K562 (cell line): ENCODE measurements around the gene L3HYPDH. TPM values are rescaled to one million over a fixed set of nuclear protein-coding genes. Genes with fewer than 3 reads are reported as not detected.

Experiments
- BCL6 ChIP-seq: fragments of 250-450 bp; sonication (Bioruptor Pico); IDR thresholded peaks from 2 replicates; pipeline ENCODE4 v1.4.0; 2020
- FOSL1 ChIP-seq: fragments of 200-800 bp; sonication (Bioruptor generic); conservative IDR thresholded peaks from 2 replicates; pipeline ENCODE4 v1.6.1; 2016; ENCODE audit warnings: missing genetic modification characterization, missing compliant biosample characterization
- HMG20A ChIP-seq: fragments of 450-650 bp; formaldehyde crosslinking; conservative IDR thresholded peaks from 2 replicates; pipeline ENCODE4 v1.4.0; 2020; ENCODE audit warnings: mild to moderate bottlenecking, mixed read lengths
- IRF2 ChIP-seq: sonication (generic); formaldehyde crosslinking; IDR thresholded peaks from 2 replicates; pipeline ENCODE4 v1.8.1; 2022; ENCODE audit warnings: mild to moderate bottlenecking, missing genetic modification reagents
- MBD2 ChIP-seq: sonication (generic); IDR thresholded peaks from 2 replicates; pipeline ENCODE4 v1.6.1; 2016; ENCODE audit warnings: low read depth, borderline replicate concordance
- MEF2A ChIP-seq: IDR thresholded peaks from 2 replicates; pipeline ENCODE4 v1.6.1; 2011; ENCODE audit warnings: low read depth, mild to moderate bottlenecking, low read length, moderate library complexity; ENCODE audit not compliant: control insufficient read depth
- NR2C1 ChIP-seq, 2 experiments: fragments of 450-650 bp; IDR thresholded peaks; 2 replicates each; pipeline ENCODE4 v1.6.1; 2017; ENCODE audit warnings: mild to moderate bottlenecking in 2 of 2, antibody characterized with exemption in 1 of 2, inconsistent platforms in 1 of 2, missing compliant biosample characterization in 1 of 2, missing genetic modification characterization in 1 of 2
- RBM25 ChIP-seq: fragments of 200-400 bp; formaldehyde crosslinking; IDR thresholded peaks from 2 replicates; pipeline ENCODE4 v1.6.1; 2018; ENCODE audit warnings: low read length, low read depth, moderate library complexity; ENCODE audit not compliant: severe bottlenecking
- TAF9B ChIP-seq: fragments of 450-650 bp; IDR thresholded peaks from 2 replicates; pipeline ENCODE4 v1.6.1; 2018; ENCODE audit warnings: mild to moderate bottlenecking; ENCODE audit not compliant: partially characterized antibody
- ZC3H4 ChIP-seq: sonication (generic); formaldehyde crosslinking; IDR thresholded peaks from 2 replicates; pipeline ENCODE4 v1.9.0; 2021; ENCODE audit warnings: missing genetic modification reagents, borderline replicate concordance
- ZKSCAN8 ChIP-seq: fragments of 200-800 bp; sonication (Bioruptor generic); IDR thresholded peaks from 2 replicates; pipeline ENCODE4 v1.6.1; 2016; ENCODE audit warnings: missing genetic modification characterization, missing compliant biosample characterization
- ZNF134 ChIP-seq: fragments of 250-450 bp; sonication (Bioruptor Pico); conservative IDR thresholded peaks from 2 replicates; pipeline ENCODE4 v1.4.0; 2020
- ZNF184 ChIP-seq: sonication (generic); formaldehyde crosslinking; IDR thresholded peaks from 2 replicates; pipeline ENCODE4 v1.5.0; 2020; ENCODE audit warnings: missing genetic modification reagents
- ZNF717 ChIP-seq: fragments of 250-450 bp; sonication (Bioruptor Pico); IDR thresholded peaks from 2 replicates; pipeline ENCODE4 v1.5.0; 2021
- ZNF79 ChIP-seq: fragments of 250-450 bp; sonication (Bioruptor Pico); IDR thresholded peaks from 2 replicates; pipeline ENCODE4 v1.4.0; 2020; ENCODE audit warnings: low read depth, mild to moderate bottlenecking, moderate library complexity
- polyA plus RNA-seq, 8 experiments: library from polyadenylated mRNA; depleted of rRNA in 4 of 8; stranded (reverse) in 5 of 8; unstranded in 3 of 8; fragments of >200 nt; fragmentation: Nextera tagmentation in 2 of 8; fragmentation: Illumina TruSeq in 1 of 8; extraction: Ambion mirVana in 2 of 8; extraction: Trizol in 1 of 8; gene quantifications; 2 replicates each; pipeline versions ENCODE4 v1.2.1 to v1.2.3, GENCODE V29; 2011 to 2014; ENCODE audit warnings: inconsistent platforms in 1 of 8, missing spikeins in 1 of 8
- total RNA-seq, 7 experiments: library from RNA; depleted of rRNA in 6 of 7; stranded (reverse); fragments of >200 nt in 6 of 7; fragmentation: Illumina TruSeq in 2 of 7; extraction: Trizol in 2 of 7; gene quantifications; 2 replicates each; pipeline versions ENCODE4 v1.2.1 to v1.2.3, GENCODE V29; 2011 to 2021; ENCODE audit warnings: low replicate concordance in 1 of 7
- TF ChIP-seq, protein P1 (sequence below): sonication (generic); formaldehyde crosslinking; IDR thresholded peaks from 2 replicates; pipeline ENCODE4 v1.8.0; 2022; ENCODE audit warnings: missing genetic modification reagents, mild to moderate bottlenecking, borderline replicate concordance
- TF ChIP-seq, protein P2 (sequence below): fragments of 450-650 bp; IDR thresholded peaks from 2 replicates; pipeline ENCODE4 v1.6.1; 2016; ENCODE audit warnings: low read depth, mild to moderate bottlenecking, moderate library complexity
- TF ChIP-seq, protein P3 (sequence below): fragments of 450-650 bp; formaldehyde crosslinking; IDR thresholded peaks from 2 replicates; pipeline ENCODE4 v1.4.0; 2020; ENCODE audit warnings: mild to moderate bottlenecking, moderate library complexity
- TF ChIP-seq, protein P4 (sequence below): fragments of 450-650 bp; IDR thresholded peaks from 2 replicates; pipeline ENCODE4 v1.7.0; 2016; ENCODE audit warnings: borderline replicate concordance
- TF ChIP-seq, protein P5 (sequence below), 2 experiments: fragments of 450-650 bp; conservative IDR thresholded peaks; 2 replicates each; pipeline ENCODE4 v1.6.1; 2017; ENCODE audit warnings: mild to moderate bottlenecking in 2 of 2, moderate library complexity in 2 of 2

The L3HYPDH gene
- total and polyA plus RNA-seq, 9 of the 15 experiments (the other 6 are each of a cell fraction or from before 2014, with no cell fraction given): 12.8 to 36.5 (median 19.3) TPM

DNA sequence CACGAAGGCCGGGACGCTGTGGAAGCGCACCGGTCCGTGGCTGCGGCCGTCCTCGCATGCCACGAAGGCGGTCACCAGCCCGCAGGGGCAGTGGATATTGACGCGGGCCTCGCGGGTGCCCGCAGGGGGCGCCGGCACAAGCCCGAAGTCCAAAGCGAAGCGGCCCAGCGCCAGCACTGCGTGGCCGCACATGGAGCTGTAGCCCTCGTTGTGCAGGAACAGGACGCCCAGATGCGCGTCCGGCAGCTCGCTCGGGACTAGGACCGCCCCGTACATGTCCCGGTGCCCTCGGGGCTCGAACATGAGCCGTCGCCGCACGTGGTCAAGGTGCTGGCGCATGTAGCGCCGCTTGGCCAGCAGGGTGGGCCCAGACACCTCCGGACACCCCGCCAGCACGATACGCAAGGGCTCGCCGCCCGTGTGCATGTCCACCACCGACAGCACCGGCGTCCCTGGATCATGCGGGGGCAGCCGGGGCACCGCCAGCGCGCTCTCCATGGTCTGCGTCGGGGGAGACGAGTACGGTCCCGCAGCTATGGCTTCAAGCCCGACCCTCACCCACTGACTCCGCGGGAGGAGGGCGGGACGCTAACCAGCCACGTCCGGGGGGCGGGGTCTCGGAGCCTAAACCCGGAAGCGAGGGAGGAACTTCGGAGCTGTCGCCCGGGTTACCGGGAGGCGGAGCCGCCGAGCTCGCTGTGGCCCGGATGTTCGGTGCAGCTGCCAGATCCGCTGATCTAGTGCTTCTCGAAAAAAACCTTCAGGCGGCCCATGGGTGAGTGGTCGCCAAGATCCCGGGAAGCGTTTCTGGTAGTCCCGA lies at the start of gene L3HYPDH, which contains the start of gene JKAMP (continued):
- TF ChIP-seq, protein P1, sequence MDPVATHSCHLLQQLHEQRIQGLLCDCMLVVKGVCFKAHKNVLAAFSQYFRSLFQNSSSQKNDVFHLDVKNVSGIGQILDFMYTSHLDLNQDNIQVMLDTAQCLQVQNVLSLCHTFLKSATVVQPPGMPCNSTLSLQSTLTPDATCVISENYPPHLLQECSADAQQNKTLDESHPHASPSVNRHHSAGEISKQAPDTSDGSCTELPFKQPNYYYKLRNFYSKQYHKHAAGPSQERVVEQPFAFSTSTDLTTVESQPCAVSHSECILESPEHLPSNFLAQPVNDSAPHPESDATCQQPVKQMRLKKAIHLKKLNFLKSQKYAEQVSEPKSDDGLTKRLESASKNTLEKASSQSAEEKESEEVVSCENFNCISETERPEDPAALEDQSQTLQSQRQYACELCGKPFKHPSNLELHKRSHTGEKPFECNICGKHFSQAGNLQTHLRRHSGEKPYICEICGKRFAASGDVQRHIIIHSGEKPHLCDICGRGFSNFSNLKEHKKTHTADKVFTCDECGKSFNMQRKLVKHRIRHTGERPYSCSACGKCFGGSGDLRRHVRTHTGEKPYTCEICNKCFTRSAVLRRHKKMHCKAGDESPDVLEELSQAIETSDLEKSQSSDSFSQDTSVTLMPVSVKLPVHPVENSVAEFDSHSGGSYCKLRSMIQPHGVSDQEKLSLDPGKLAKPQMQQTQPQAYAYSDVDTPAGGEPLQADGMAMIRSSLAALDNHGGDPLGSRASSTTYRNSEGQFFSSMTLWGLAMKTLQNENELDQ: peak; percentile 76; the same call in 1 of the 2 replicates
- TF ChIP-seq ZC3H4 (CRISPR knock-in tag): no peak
- no peak for TF ChIP-seq BCL6
- no peak for TF ChIP-seq IRF2 (CRISPR knock-in tag)
- TF ChIP-seq, protein P2, sequence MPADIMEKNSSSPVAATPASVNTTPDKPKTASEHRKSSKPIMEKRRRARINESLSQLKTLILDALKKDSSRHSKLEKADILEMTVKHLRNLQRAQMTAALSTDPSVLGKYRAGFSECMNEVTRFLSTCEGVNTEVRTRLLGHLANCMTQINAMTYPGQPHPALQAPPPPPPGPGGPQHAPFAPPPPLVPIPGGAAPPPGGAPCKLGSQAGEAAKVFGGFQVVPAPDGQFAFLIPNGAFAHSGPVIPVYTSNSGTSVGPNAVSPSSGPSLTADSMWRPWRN: no peak
- no peak for TF ChIP-seq RBM25
- peak; percentile 23 for TF ChIP-seq TAF9B
- TF ChIP-seq, protein P3, sequence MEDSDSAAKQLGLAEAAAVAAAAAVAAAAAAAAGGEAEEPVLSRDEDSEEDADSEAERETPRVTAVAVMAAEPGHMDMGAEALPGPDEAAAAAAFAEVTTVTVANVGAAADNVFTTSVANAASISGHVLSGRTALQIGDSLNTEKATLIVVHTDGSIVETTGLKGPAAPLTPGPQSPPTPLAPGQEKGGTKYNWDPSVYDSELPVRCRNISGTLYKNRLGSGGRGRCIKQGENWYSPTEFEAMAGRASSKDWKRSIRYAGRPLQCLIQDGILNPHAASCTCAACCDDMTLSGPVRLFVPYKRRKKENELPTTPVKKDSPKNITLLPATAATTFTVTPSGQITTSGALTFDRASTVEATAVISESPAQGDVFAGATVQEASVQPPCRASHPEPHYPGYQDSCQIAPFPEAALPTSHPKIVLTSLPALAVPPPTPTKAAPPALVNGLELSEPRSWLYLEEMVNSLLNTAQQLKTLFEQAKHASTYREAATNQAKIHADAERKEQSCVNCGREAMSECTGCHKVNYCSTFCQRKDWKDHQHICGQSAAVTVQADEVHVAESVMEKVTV: no peak
- TF ChIP-seq, protein P4, sequence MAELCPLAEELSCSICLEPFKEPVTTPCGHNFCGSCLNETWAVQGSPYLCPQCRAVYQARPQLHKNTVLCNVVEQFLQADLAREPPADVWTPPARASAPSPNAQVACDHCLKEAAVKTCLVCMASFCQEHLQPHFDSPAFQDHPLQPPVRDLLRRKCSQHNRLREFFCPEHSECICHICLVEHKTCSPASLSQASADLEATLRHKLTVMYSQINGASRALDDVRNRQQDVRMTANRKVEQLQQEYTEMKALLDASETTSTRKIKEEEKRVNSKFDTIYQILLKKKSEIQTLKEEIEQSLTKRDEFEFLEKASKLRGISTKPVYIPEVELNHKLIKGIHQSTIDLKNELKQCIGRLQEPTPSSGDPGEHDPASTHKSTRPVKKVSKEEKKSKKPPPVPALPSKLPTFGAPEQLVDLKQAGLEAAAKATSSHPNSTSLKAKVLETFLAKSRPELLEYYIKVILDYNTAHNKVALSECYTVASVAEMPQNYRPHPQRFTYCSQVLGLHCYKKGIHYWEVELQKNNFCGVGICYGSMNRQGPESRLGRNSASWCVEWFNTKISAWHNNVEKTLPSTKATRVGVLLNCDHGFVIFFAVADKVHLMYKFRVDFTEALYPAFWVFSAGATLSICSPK: no peak
- TF ChIP-seq MEF2A: no peak
- TF ChIP-seq ZNF184 (CRISPR knock-in tag): no peak
- TF ChIP-seq, protein P5, sequence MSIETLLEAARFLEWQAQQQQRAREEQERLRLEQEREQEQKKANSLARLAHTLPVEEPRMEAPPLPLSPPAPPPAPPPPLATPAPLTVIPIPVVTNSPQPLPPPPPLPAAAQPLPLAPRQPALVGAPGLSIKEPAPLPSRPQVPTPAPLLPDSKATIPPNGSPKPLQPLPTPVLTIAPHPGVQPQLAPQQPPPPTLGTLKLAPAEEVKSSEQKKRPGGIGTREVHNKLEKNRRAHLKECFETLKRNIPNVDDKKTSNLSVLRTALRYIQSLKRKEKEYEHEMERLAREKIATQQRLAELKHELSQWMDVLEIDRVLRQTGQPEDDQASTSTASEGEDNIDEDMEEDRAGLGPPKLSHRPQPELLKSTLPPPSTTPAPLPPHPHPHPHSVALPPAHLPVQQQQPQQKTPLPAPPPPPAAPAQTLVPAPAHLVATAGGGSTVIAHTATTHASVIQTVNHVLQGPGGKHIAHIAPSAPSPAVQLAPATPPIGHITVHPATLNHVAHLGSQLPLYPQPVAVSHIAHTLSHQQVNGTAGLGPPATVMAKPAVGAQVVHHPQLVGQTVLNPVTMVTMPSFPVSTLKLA (conservative IDR thresholded peaks at IDR 0.05): peak; percentile 93 to 96
- no peak for TF ChIP-seq NR2C1 (IDR thresholded peaks at IDR 0.05)
- no peak for TF ChIP-seq NR2C1 (tag; IDR thresholded peaks at IDR 0.05)
- TF ChIP-seq ZKSCAN8 (CRISPR knock-in tag): no peak
- TF ChIP-seq FOSL1 (tag): no peak
- TF ChIP-seq MBD2: 0 out of 2 replicates have a peak, but pooled peaks have one; percentile 43
- no peak for TF ChIP-seq HMG20A
- TF ChIP-seq ZNF717 (CRISPR knock-in tag): no peak
- TF ChIP-seq ZNF134: no peak
- TF ChIP-seq ZNF79 (CRISPR knock-in tag): no peak
